Peyer's patch (tissue), 4 donors: ENCODE results near the gene SLC16A12.

ENCODE experiments used
- CTCF ChIP-seq, 6 experiments: fragments of 450-650 bp in 4 of 6; fragments of 200-600 bp in 2 of 6; sonication (generic) in 1 of 6; IDR thresholded peaks; one replicate each; pipeline ENCODE4 v1.5.1; 2017 to 2019; ENCODE audit warnings: antibody characterized with exemption in 6 of 6, mild to moderate bottlenecking in 3 of 6, moderate library complexity in 1 of 6
- POLR2A ChIP-seq, 2 donors: fragments of 450-650 bp; IDR thresholded peaks; one replicate each; pipeline ENCODE4 v1.5.1; 2017; ENCODE audit warnings: antibody characterized with exemption in 2 of 2, mild to moderate bottlenecking in 2 of 2, moderate library complexity in 2 of 2

- TF ChIP-seq CTCF (IDR thresholded peaks at IDR 0.05) = no peak
- no peak for TF ChIP-seq POLR2A (IDR thresholded peaks at IDR 0.05)
Observed at GRCh38 chr10:89553064-89553734, 17.8 kb upstream of the SLC16A12 start.
